ENCODE results near the gene TRPV4. TPM values are rescaled to one million over a fixed set of nuclear protein-coding genes. Genes with fewer than 3 reads are reported as not detected.

The TRPV4 gene
- 0.08 to 0.19 TPM (median 0.17 TPM) in 5 replicates for total RNA-seq (2022; extraction: Qiagen RNA extraction)

DNA sequence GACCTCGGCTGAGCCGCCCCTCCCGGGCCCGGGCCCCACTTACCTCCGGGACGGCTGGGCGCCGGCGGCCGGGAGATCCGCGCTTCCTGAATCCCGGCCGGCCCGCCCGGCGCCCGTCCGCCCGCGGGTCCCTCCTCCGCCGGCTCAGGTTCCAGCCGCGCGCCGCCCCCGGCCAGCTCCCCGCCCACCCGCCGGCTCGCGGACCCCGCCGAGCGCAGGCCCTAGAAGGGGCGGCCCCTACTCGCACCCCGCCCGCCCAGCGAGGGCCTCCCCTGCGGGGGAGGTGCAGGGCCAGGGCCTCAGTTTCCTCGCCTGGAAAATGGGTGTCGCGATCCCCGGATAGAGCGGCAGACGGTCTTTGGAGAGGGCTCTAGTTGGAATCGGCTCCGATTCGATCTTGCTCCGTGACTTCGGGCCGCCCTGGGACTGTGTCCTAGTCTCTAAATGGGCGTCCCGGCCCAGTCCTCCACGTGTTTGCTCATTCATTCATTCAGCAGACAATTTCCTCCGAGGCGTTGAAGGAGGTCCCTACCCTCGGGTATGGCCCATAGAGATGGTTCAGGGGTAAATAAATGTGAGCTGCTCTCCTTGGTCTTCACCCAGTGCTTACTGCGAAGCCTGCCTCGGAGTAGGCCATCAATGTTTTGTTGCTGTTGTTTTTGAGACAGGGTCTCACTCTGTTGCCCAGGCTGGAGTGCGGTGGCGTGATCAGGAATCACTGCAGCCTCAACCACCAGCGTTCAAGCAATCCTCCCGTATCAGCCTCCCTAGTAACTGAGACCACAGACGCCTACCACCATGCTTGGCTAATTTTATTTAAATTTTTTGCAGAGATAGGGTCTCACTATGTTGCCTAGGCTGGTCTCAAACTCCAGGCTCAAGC is at the start of gene TRPV4:
Gene TRPV4, minus strand, starts transcription at position 92 of the 883 bp plus-strand sequence. CDS start 18,602 bp downstream, outside the sequence.

DNA sequence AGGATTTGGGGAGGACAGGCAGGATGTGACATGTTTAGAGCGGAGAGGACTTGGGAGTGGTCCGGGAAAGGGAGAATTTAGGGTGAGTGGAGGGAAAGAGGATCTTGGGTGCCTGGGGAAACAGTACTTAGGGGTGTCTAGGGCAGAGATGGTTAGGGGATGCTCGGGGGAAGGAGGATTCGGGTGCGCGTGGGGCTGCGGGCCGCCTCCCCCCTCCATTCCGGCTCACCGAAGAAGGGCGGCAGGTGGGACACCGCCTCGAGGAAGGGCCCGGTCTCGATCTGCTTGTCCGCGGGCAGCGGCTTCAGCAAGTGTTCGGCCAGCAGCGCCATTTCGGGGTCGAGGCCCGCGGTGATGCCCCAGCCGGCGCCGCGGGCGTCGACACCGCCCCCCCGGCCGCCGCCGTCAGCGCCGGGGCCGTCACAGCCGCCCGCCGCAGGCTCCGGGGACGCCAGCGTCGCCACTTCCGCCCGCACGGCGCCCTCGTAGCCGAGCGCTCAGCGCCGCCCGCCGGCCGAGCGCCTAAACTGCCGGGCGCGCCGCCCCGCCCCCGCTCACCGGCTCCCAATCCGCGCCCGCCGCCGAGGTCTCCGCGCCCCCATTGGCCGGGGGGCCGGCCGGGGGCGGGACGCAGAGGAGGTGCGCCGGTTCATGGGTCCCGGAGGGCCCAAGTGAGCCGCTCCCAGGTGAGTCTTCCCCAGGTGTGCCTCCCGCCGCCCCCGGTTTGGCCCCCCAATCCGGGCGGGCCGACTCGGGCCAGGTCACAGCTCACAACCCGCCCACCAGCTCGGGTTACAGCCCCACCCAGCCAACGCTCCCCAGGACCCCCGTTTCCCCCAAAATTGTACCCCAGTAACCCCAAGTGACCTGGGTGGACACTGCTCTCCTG is 47.1 kb upstream of the TRPV4 start, which contains the start of gene GLTP:
Gene GLTP, minus strand, starts transcription at position 499 of the 889 bp plus-strand sequence. Its CDS starts 167 bp downstream, at position 332.

Other genes with a start within 250 kb of the TRPV4 start
- gene FAM222A, start 119.6 kb downstream of the TRPV4 start, total RNA-seq (2022; extraction: Qiagen RNA extraction), result 3.3 to 7.0 TPM (median 5.8 TPM) in 5 replicates
- 20.3 to 23.0 TPM (median 21.6 TPM) in 5 replicates for gene GLTP, start 47.1 kb upstream of the TRPV4 start, total RNA-seq (2022; extraction: Qiagen RNA extraction)
- 14.3 to 18.1 TPM (median 17.1 TPM) in 5 replicates for gene TCHP, start 66.9 kb upstream of the TRPV4 start, total RNA-seq (2022; extraction: Qiagen RNA extraction)
- 15.8 to 24.2 TPM (median 22.3 TPM) in 5 replicates for gene GIT2, start 163.0 kb upstream of the TRPV4 start, total RNA-seq (2022; extraction: Qiagen RNA extraction)
- gene ANKRD13A, start 166.0 kb upstream of the TRPV4 start, total RNA-seq (2022; extraction: Qiagen RNA extraction), result 13.4 to 17.9 TPM (median 15.7 TPM) in 5 replicates
- 5.7 to 7.1 TPM (median 6.6 TPM) in 5 replicates for gene C12orf76, start 215.1 kb upstream of the TRPV4 start, total RNA-seq (2022; extraction: Qiagen RNA extraction)